ENCODE results near the gene PANK2.

- TF ChIP-seq CTCF (IDR thresholded peaks at IDR 0.05) = no peak
- TF ChIP-seq EP300 (IDR thresholded peaks at IDR 0.05) = no peak
Observed at GRCh38 chr20:3885715-3886114, 3.5 kb upstream of the PANK2 start.

All from upper lobe of left lung (tissue), 4 donors.